Trophoblast cell (in vitro differentiated cells and primary cell): ENCODE measurements around the gene FAM219A. TPM values are rescaled to one million over a fixed set of nuclear protein-coding genes. Genes with fewer than 3 reads are reported as not detected.
A peak's percentile ranks its signal among the peaks of the same experiment; 100 is the strongest.

ENCODE experiments used
- DNase-seq, 2 donors: peaks; one replicate each; pipeline ENCODE4 v3.0.0-alpha.2; 2016
- H2AFZ ChIP-seq: 2 replicates; pipeline ENCODE4 v1.6.1; 2013; ENCODE audit warnings: low read length, moderate library complexity, mild to moderate bottlenecking; ENCODE audit not compliant: insufficient read depth, poor library complexity
- H2AK5ac ChIP-seq: 2 replicates; pipeline ENCODE4 v1.6.1; 2013; ENCODE audit warnings: mild to moderate bottlenecking, low read length
- H2BK120ac ChIP-seq: 2 replicates; pipeline ENCODE4 v1.6.1; 2013; ENCODE audit warnings: low read length, mild to moderate bottlenecking, moderate library complexity; ENCODE audit not compliant: insufficient read depth, poor library complexity
- H2BK12ac ChIP-seq: 2 replicates; pipeline ENCODE4 v1.6.1; 2013; ENCODE audit warnings: mild to moderate bottlenecking, low read length, moderate library complexity
- H2BK5ac ChIP-seq: 2 replicates; pipeline ENCODE4 v1.6.1; 2013; ENCODE audit warnings: low read length, low read depth, moderate library complexity, mild to moderate bottlenecking; ENCODE audit not compliant: poor library complexity
- H3K14ac ChIP-seq: 2 replicates; pipeline ENCODE4 v1.6.1; 2013; ENCODE audit warnings: mild to moderate bottlenecking, low read length
- H3K18ac ChIP-seq: 2 replicates; pipeline ENCODE4 v1.6.1; 2013; ENCODE audit warnings: mild to moderate bottlenecking, low read length
- H3K23ac ChIP-seq: 2 replicates; pipeline ENCODE4 v1.6.1; 2013; ENCODE audit warnings: low read length
- H3K27ac ChIP-seq: 2 replicates; pipeline ENCODE4 v1.5.1; 2013; ENCODE audit warnings: low read depth, mild to moderate bottlenecking, inconsistent platforms, low read length, moderate library complexity
- H3K27me3 ChIP-seq: 2 replicates; pipeline ENCODE4 v1.6.1; 2013; ENCODE audit warnings: inconsistent platforms, mild to moderate bottlenecking, low read length, moderate library complexity; ENCODE audit not compliant: insufficient read depth
- H3K36me3 ChIP-seq, 2 experiments: 1 replicate in 1 of 2; 2 replicates in 1 of 2; pipeline ENCODE4 v1.6.1; 2013; ENCODE audit warnings: low read length in 2 of 2, mild to moderate bottlenecking in 2 of 2, moderate library complexity in 1 of 2; ENCODE audit not compliant: insufficient read depth in 2 of 2, control insufficient read depth in 1 of 2
- H3K4ac ChIP-seq: 2 replicates; pipeline ENCODE4 v1.6.1; 2013; ENCODE audit warnings: low read depth, mild to moderate bottlenecking, low read length, moderate library complexity
- H3K4me1 ChIP-seq, 2 experiments: 1 replicate in 1 of 2; 2 replicates in 1 of 2; pipeline ENCODE4 v1.6.1; 2013; ENCODE audit warnings: low read length in 2 of 2, mild to moderate bottlenecking in 2 of 2, moderate library complexity in 1 of 2; ENCODE audit not compliant: insufficient read depth in 2 of 2, control insufficient read depth in 1 of 2
- H3K4me2 ChIP-seq: 2 replicates; pipeline ENCODE4 v1.6.1; 2013; ENCODE audit warnings: inconsistent platforms, mild to moderate bottlenecking, low read length, moderate library complexity
- H3K4me3 ChIP-seq: 2 replicates; pipeline ENCODE4 v1.5.1; 2013; ENCODE audit warnings: mild to moderate bottlenecking, low read depth, low read length, inconsistent platforms
- H3K79me1 ChIP-seq: one replicate; pipeline ENCODE4 v1.6.1; 2013; ENCODE audit warnings: low read length
- H3K79me2 ChIP-seq: 2 replicates; pipeline ENCODE4 v1.6.1; 2013; ENCODE audit warnings: low read length, mild to moderate bottlenecking; ENCODE audit not compliant: control insufficient read depth, insufficient read depth, poor library complexity
- H3K9ac ChIP-seq: 2 replicates; pipeline ENCODE4 v1.6.1; 2013; ENCODE audit warnings: mild to moderate bottlenecking, low read length
- H3K9me3 ChIP-seq: 2 replicates; pipeline ENCODE4 v1.6.1; 2013; ENCODE audit warnings: low read depth, mild to moderate bottlenecking, control low read depth, inconsistent platforms, low read length; ENCODE audit not compliant: insufficient read depth
- H4K12ac ChIP-seq: 2 replicates; pipeline ENCODE4 v1.6.1; 2013; ENCODE audit warnings: low read depth, mild to moderate bottlenecking, low read length, moderate library complexity
- H4K8ac ChIP-seq: 2 replicates; pipeline ENCODE4 v1.6.1; 2013; ENCODE audit warnings: low read depth, mild to moderate bottlenecking, low read length, moderate library complexity
- H4K91ac ChIP-seq: one replicate; pipeline ENCODE4 v1.6.1; 2013; ENCODE audit warnings: low read depth, mild to moderate bottlenecking, low read length, moderate library complexity
- WGBS: extraction: QIAGEN DNeasy Blood & Tissue Kit; methylation state at CpG from one replicate; pipeline ENCODE4 v1.1.7; 2013; ENCODE audit warnings: missing lambda C conversion rate; ENCODE audit not compliant: insufficient read length, insufficient coverage; ENCODE audit errors: extremely low coverage; 5-methylcytosine and 5-hydroxymethylcytosine counted together
- polyA plus RNA-seq: library from polyadenylated mRNA; stranded (reverse); fragments of 200-250 nt; gene quantifications from 2 replicates; pipeline ENCODE4 v1.2.3, GENCODE V29; 2013

The FAM219A gene
- polyA plus RNA-seq = 30.7 and 31.8 TPM in 2 replicates

DNA sequence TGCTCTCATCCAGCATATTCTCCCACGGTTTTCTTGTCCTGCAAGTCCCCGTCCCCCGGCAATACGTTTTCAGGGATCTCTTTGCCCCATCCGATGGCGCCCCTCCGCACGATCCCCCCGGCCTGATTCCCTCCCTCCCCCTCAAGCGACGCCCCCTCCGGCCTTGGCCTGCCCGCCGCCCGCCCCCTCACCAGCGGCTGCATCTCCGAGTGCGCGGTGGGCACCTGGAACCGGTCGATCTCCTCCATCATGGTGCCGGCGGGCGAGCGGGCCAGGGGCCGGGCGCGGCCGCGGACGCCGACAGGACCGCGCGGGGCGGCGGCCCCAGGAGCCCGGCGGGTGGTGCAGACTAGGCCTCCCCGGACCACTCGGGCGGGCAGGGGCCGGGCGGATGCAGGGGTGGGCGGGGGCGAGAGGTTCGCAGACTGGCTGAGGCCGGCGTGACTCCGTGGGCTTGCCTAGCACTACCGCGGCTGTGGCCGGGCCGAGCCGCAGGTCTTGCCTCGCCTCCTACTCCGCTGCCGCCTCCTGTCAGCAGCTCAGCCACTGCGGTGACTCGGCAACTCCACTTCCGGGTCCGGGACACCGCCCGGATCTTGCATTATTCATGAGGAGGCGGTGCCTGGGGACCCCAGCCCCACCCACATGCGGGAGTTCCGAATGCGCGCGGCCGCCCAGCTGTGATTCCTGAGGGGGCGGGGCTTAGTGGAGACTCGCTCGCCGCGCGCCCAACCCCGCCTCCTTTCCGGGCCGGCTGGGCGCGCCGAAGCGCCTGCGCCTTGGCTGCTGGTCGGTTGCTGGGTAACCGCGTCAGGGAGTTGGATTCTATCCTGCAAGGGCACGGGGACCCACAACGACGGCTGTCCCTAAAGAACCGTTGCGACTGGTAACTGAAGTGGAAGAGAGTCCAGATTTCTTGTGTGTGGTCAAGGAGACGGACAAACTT lies at the start of gene FAM219A, which contains the start of gene DNAI1:
Gene FAM219A (minus strand): TSS at position 558 of the 946 bp plus-strand sequence. CDS start 307 bp downstream, at position 251.
Gene DNAI1 (plus strand): TSS at position 793 of the 946 bp plus-strand sequence. CDS start 201 bp downstream, outside the sequence.
- H2BK5ac ChIP-seq = no peak within 1 kb of the TSS
- H3K79me1 ChIP-seq = peaks cover 10% of the 10 kb centered on the region
- H3K23ac ChIP-seq = no peak within 1 kb of the TSS
- peaks cover 5% of the 10 kb centered on the region for H3K79me2 ChIP-seq
- H3K27ac ChIP-seq = peak within 1 kb of the TSS; percentile 37
- peak within 1 kb of the TSS; percentile 82 for H2AFZ ChIP-seq
- DNase-seq = peak; percentile 99 to 100
- H3K4ac ChIP-seq = peak within 1 kb of the TSS; percentile 89
- H3K27me3 ChIP-seq = no peaks in the 10 kb centered on the region
- no CpG with 5 or more reads among the region's 94 CpGs for WGBS
- H3K4me3 ChIP-seq = peak within 1 kb of the TSS; percentile 89
- no peak within 1 kb of the TSS for H2BK12ac ChIP-seq
- peak within 1 kb of the TSS; percentile 95 for H3K4me2 ChIP-seq
- no peaks in the 10 kb centered on the region for H3K36me3 ChIP-seq
- H3K14ac ChIP-seq = peak within 1 kb of the TSS; percentile 49
- H3K4me1 ChIP-seq = peaks cover 4 to 9% of the 10 kb centered on the region in 2 experiments
- H4K91ac ChIP-seq = peak within 1 kb of the TSS; percentile 55
- peak within 1 kb of the TSS; percentile 38 for H2BK120ac ChIP-seq
- peak within 1 kb of the TSS; percentile 55 for H2AK5ac ChIP-seq
- H4K12ac ChIP-seq = peak within 1 kb of the TSS; percentile 64
- H3K18ac ChIP-seq = peak within 1 kb of the TSS; percentile 86
- H4K8ac ChIP-seq = peak within 1 kb of the TSS; percentile 9
- H3K9ac ChIP-seq = peak within 1 kb of the TSS; percentile 41
- no peaks in the 10 kb centered on the region for H3K9me3 ChIP-seq

- H4K91ac ChIP-seq = no peak overlapping the region
- H3K23ac ChIP-seq = no peak overlapping the region
- no peak overlapping the region for H3K14ac ChIP-seq
- H4K8ac ChIP-seq = no peak overlapping the region
- H2AK5ac ChIP-seq = no peak overlapping the region
- no peaks in the 10 kb centered on the region for H3K36me3 ChIP-seq
- peaks cover 0 to 11% of the 10 kb centered on the region in 2 experiments for H3K4me1 ChIP-seq
- H3K9me3 ChIP-seq = peaks cover 3% of the 10 kb centered on the region
- H3K79me1 ChIP-seq = no peaks in the 10 kb centered on the region
- no peak overlapping the region for H2BK12ac ChIP-seq
- H4K12ac ChIP-seq = no peak overlapping the region
- no peaks in the 10 kb centered on the region for H3K27me3 ChIP-seq
- no peak overlapping the region for H2BK5ac ChIP-seq
- no peak overlapping the region for H2AFZ ChIP-seq
- H3K4me3 ChIP-seq = no peak overlapping the region
- no peak for DNase-seq
- no peak overlapping the region for H3K4ac ChIP-seq
- no peaks in the 10 kb centered on the region for H3K79me2 ChIP-seq
- H3K27ac ChIP-seq = no peak overlapping the region
- no peak overlapping the region for H2BK120ac ChIP-seq
- H3K9ac ChIP-seq = no peak overlapping the region
- H3K18ac ChIP-seq = no peak overlapping the region
- H3K4me2 ChIP-seq = no peak overlapping the region
Observed at GRCh38 chr9:34507966-34508365, 49.6 kb upstream of the FAM219A start.

DNA sequence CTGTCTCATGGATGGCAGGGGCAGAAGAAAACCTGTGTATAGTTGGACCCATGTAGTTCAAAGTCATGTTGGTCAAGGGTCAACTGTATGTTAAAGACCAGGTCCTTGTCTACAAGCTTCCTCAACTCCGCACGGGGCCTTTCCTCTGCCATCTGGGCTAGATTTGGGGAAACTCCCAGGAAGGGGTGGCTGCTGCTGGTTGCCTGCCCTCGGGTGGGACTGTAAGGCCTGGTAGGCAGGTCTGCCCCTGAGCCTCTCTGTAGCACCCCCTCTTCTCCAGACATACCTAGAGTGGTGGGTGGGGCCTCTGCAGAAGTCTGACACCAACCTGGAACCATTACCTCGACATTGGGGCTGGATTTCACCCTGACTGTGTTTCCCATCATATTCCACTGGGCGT lies 49.2 kb upstream of the FAM219A start:
- Histone ChIP-seq H4K8ac (no peak overlapping the region), H2AK5ac (no peak overlapping the region), H3K18ac (no peak overlapping the region), H2BK5ac (no peak overlapping the region), H3K79me2 (no peaks in the 10 kb centered on the region), H3K36me3 (no peaks in the 10 kb centered on the region), H3K27ac (no peak overlapping the region), H3K4ac (no peak overlapping the region), H3K4me3 (no peak overlapping the region), H3K9ac (no peak overlapping the region), H4K91ac (no peak overlapping the region), H3K27me3 (no peaks in the 10 kb centered on the region), H3K23ac (no peak overlapping the region), H2BK12ac (no peak overlapping the region), H3K14ac (no peak overlapping the region), H3K79me1 (no peaks in the 10 kb centered on the region), H3K4me2 (no peak overlapping the region), H3K9me3 (peaks cover 3% of the 10 kb centered on the region), H2BK120ac (no peak overlapping the region), H3K4me1 (peaks cover 0 to 7% of the 10 kb centered on the region in 2 experiments), H4K12ac (no peak overlapping the region), H2AFZ (no peak overlapping the region)
- WGBS = no CpG with 5 or more reads among the region's 5 CpGs
- no peak for DNase-seq

DNA sequence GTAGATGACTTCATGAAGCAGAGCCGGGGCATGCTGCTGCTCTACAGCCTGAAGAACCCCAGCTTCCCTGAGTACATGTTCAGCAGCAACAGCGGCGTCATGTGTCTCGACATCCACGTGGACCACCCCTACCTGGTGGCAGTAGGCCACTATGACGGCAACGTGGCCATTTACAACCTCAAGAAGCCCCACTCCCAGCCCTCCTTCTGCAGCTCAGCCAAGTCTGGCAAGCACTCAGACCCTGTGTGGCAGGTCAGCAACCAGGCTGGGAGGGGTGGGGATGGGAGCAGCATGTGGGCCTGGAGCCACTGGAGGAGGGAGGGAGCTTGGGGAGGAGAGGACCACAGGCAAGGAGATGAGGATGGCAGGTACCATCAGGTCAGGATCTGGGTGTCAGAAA lies 48.3 kb upstream of the FAM219A start:
- no peaks in the 10 kb centered on the region for H3K79me1 ChIP-seq
- no peak overlapping the region for H2BK5ac ChIP-seq
- no peaks in the 10 kb centered on the region for H3K36me3 ChIP-seq
- no peak overlapping the region for H4K91ac ChIP-seq
- no peaks in the 10 kb centered on the region for H3K27me3 ChIP-seq
- no CpG with 5 or more reads among the region's 7 CpGs for WGBS
- H3K4me1 ChIP-seq = peaks cover 0 to 7% of the 10 kb centered on the region in 2 experiments
- no peaks in the 10 kb centered on the region for H3K79me2 ChIP-seq
- H3K4me3 ChIP-seq = no peak overlapping the region
- DNase-seq = no peak
- no peak overlapping the region for H3K23ac ChIP-seq
- no peak overlapping the region for H3K4ac ChIP-seq
- no peak overlapping the region for H2AK5ac ChIP-seq
- H4K12ac ChIP-seq = no peak overlapping the region
- peaks cover 3% of the 10 kb centered on the region for H3K9me3 ChIP-seq
- no peak overlapping the region for H3K9ac ChIP-seq
- H4K8ac ChIP-seq = no peak overlapping the region
- no peak overlapping the region for H3K14ac ChIP-seq
- no peak overlapping the region for H3K27ac ChIP-seq
- no peak overlapping the region for H2AFZ ChIP-seq
- no peak overlapping the region for H2BK120ac ChIP-seq
- H3K18ac ChIP-seq = no peak overlapping the region
- no peak overlapping the region for H3K4me2 ChIP-seq
- no peak overlapping the region for H2BK12ac ChIP-seq
